Fibroblast of pulmonary artery (primary cell): ENCODE data around the gene AAGAB.

Experiments used
- DNase-seq: peaks from one replicate; pipeline ENCODE4 v3.0.0-alpha.2; 2010; ENCODE audit warnings: low read depth
- H3K4me3 ChIP-seq: replicated peaks from 2 replicates; pipeline ENCODE4 v1.5.1; 2011; ENCODE audit warnings: low read depth, mild to moderate bottlenecking, control low read depth, low read length, moderate library complexity
- CTCF ChIP-seq: IDR thresholded peaks from 2 replicates; pipeline ENCODE4 v1.5.1; 2011; ENCODE audit warnings: mild to moderate bottlenecking, control low read depth, low read length, inconsistent platforms; ENCODE audit errors: missing control alignments

AAGAB gene

GRCh38 chr15:67164401-67164791, 90.1 kb downstream of the AAGAB start:
- no peak for TF ChIP-seq CTCF
- no peak overlapping the region for H3K4me3 ChIP-seq
- no peak for DNase-seq

GRCh38 chr15:67163180-67163579, 91.3 kb downstream of the AAGAB start:
- H3K4me3 ChIP-seq, result no peak overlapping the region
- no peak for TF ChIP-seq CTCF
- DNase-seq, result no peak

DNA sequence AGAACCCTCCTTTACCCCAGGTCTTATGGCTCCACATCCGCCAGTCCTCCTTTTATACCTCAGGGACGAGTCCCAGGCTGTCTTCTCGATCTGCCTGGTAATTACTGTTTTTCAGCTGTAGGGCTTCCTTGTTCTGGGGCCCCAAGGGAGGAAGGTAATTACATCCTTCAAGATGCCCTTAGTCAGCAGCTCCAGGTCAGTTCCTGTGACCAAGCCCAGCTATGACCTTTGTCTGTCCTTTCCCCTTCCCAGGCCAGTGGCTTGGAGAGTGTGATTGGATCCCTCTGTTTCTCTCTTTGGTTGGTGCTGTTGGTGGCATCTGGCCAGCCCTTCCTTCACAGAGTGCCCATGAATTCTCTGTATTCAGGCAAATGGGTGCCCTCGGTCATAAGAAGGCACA, 92.6 kb downstream of the AAGAB start:
- DNase-seq, result no peak
- H3K4me3 ChIP-seq, result no peak overlapping the region
- TF ChIP-seq CTCF, result no peak

DNA sequence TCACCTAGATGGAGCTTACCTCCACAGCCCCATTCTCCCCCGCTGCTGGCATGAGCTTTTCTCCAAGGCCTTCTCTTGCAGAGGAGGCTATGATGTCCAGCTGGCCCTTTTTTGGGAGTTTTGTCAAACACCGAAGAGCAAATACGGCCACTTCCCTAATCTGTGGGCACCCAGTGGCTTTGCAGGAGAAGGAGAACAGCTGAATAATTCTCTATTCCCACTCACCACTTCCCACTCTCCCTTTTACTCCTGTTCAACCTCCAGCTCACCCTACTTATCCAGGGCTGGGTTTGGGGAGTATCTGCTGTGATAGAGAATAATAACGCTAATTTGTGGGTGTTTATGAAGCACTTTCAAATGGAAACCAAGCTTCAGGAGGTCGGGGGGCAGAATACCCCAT, 93.0 kb downstream of the AAGAB start:
- H3K4me3 ChIP-seq, result no peak overlapping the region
- no peak for TF ChIP-seq CTCF
- no peak for DNase-seq

DNA sequence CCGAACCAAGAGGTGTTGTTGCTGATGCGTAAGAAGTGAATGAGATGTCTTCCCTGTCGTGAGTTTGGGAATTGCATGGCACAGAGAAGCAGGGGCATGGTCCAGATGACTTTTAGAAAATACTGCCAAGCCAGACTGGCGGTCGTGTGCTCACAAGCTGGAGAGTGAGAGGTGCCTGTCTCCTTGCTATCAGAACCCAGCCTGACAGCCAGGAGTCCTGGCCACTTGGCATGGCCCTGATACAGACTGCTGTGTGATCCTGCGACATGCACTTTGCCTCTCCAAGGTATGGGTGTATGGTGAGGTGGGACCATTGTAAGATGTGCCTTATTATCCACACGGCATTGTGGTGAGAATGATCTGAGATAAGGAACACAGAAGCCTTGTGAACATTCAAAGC, 96.1 kb downstream of the AAGAB start:
- H3K4me3 ChIP-seq, result no peak overlapping the region
- TF ChIP-seq CTCF, result no peak
- no peak for DNase-seq

- H3K4me3 ChIP-seq, result no peak overlapping the region
- no peak for TF ChIP-seq CTCF
Measured at GRCh38 chr15:67157521-67158252, 96.8 kb downstream of the AAGAB start.

DNA sequence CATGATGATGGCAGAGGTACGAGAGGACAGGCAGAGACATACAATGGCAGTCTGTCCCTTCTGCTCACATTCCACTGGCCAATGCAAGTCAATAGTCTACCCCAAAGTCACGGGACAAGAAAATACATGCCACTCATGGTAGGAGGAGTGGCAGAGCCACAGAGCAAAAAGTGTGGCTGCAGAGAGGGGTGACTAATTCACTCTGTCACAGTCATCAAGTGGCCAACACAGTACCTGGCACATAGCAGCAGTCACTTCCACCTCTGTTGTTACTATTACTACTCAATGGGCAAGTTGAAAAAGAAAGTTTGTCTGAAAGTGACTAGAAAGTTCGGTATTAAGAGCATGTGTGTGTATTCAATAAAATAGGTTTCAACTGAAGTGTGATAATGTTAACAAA, 97.6 kb downstream of the AAGAB start:
- TF ChIP-seq CTCF, result no peak
- no peak overlapping the region for H3K4me3 ChIP-seq
- DNase-seq, result no peak

More at GRCh38 chr15:67157521-67158252, 96.8 kb downstream of the AAGAB start:
- no peak for DNase-seq
